Measurements from ENCODE around the gene WDR91.

The WDR91 gene

GRCh38 chr7:135200821-135201331 lies 10.4 kb downstream of the WDR91 start:
- no peak for TF ChIP-seq EGR1 (IDR thresholded peaks at IDR 0.05)
- no peak for TF ChIP-seq CEBPB (IDR thresholded peaks at IDR 0.05)
- no peak for TF ChIP-seq EP300 (IDR thresholded peaks at IDR 0.05; ENCODE audit: borderline replicate concordance)
- no peak for TF ChIP-seq FOXM1 (IDR thresholded peaks at IDR 0.05; ENCODE audit: borderline replicate concordance, low read depth)
- TF ChIP-seq, protein P1, sequence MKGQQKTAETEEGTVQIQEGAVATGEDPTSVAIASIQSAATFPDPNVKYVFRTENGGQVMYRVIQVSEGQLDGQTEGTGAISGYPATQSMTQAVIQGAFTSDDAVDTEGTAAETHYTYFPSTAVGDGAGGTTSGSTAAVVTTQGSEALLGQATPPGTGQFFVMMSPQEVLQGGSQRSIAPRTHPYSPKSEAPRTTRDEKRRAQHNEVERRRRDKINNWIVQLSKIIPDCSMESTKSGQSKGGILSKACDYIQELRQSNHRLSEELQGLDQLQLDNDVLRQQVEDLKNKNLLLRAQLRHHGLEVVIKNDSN (IDR thresholded peaks at IDR 0.05): no peak
- TF ChIP-seq TCF12 (IDR thresholded peaks at IDR 0.05; ENCODE audit: low read depth): no peak
- TF ChIP-seq NFIC (IDR thresholded peaks at IDR 0.05): no peak
- TF ChIP-seq CREB1 (IDR thresholded peaks at IDR 0.05; ENCODE audit: low read depth): no peak

DNA sequence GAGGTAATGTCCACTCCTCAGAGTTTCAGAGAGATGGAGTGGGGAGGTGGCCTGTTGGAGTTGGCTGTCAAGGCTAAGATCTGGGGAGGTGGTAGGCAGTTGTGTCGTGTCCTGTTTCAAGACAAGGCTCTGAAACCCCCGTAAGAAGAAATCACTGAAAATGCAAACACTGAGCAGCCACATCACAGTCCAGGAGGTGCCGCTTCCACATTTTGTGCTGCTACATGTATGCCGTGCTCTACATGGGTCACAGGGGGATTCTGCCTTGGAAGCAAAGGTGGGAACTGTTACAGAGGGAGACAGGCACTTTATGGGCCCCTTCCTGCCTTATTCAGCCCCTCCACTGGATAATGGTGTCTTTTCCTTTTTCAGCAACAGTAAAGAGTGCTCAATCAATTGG lies 11.9 kb downstream of the WDR91 start:
- no peak for TF ChIP-seq TAF1 (IDR thresholded peaks at IDR 0.05; ENCODE audit: low read depth)
- no peak for TF ChIP-seq RAD21 (IDR thresholded peaks at IDR 0.05; ENCODE audit: low read depth)
- TF ChIP-seq TCF12 (IDR thresholded peaks at IDR 0.05; ENCODE audit: low read depth): no peak
- no peak for TF ChIP-seq EGR1 (IDR thresholded peaks at IDR 0.05)
- no peak for TF ChIP-seq REST (IDR thresholded peaks at IDR 0.05; ENCODE audit: low read depth)
- TF ChIP-seq, protein P2, sequence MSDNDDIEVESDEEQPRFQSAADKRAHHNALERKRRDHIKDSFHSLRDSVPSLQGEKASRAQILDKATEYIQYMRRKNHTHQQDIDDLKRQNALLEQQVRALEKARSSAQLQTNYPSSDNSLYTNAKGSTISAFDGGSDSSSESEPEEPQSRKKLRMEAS (IDR thresholded peaks at IDR 0.05): no peak
- no peak for TF ChIP-seq EP300 (IDR thresholded peaks at IDR 0.05; ENCODE audit: borderline replicate concordance)
- no peak for TF ChIP-seq CEBPB (IDR thresholded peaks at IDR 0.05)
- no peak for TF ChIP-seq ZBTB7A (IDR thresholded peaks at IDR 0.05; ENCODE audit: low read depth)

DNA sequence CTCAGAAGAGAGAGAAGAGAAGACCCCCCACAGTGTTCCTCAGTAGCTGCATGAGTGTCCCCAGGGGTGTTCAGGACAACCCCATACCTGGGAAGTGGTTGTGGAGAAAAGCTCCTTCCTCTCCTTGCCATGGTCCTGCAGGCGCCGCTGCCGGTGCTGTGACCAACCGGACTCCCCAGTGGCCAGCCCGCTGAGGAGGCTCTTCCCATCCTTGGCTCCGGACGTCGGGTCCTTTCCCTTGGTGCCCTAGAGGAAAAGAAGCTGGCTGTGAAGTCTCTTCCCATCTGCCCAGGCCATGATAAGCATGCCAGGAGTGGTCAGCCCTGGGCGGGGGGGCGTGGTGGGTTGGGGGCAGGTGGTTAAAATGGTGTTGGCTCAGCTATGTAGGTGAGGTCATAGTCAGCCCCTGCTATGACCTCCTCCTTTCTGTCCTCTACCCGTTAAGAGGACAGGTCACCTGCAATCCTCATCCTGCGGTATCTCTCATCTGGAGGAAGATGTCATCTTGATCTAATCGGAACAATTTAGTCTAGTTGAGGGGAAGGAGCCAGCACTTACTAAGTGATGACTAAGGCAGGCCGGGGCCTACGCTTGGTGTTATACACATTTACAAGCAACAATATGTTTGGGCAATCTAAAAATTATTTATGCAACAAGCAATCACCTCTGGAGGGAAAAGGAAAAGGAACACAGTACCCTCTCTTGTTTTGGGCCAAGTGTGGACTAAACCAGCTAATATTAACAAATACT lies 13.2 kb downstream of the WDR91 start:
- TF ChIP-seq NFIC (IDR thresholded peaks at IDR 0.05) (no peak), REST (IDR thresholded peaks at IDR 0.05; ENCODE audit: low read depth) (no peak), TEAD4 (IDR thresholded peaks at IDR 0.05) (no peak), TCF12 (IDR thresholded peaks at IDR 0.05; ENCODE audit: low read depth) (no peak), FOXM1 (IDR thresholded peaks at IDR 0.05; ENCODE audit: borderline replicate concordance, low read depth) (no peak), CEBPB (IDR thresholded peaks at IDR 0.05) (no peak), TAF1 (IDR thresholded peaks at IDR 0.05; ENCODE audit: low read depth) (no peak), ZBTB7A (IDR thresholded peaks at IDR 0.05; ENCODE audit: low read depth) (no peak), RAD21 (IDR thresholded peaks at IDR 0.05; ENCODE audit: low read depth) (no peak), YY1 (IDR thresholded peaks at IDR 0.05; ENCODE audit: low read depth) (no peak), CREB1 (IDR thresholded peaks at IDR 0.05; ENCODE audit: low read depth) (no peak), EP300 (IDR thresholded peaks at IDR 0.05; ENCODE audit: borderline replicate concordance) (no peak), EGR1 (IDR thresholded peaks at IDR 0.05) (no peak)
- TF ChIP-seq, protein P2 (IDR thresholded peaks at IDR 0.05): no peak
- TF ChIP-seq, protein P1 (IDR thresholded peaks at IDR 0.05): no peak

DNA sequence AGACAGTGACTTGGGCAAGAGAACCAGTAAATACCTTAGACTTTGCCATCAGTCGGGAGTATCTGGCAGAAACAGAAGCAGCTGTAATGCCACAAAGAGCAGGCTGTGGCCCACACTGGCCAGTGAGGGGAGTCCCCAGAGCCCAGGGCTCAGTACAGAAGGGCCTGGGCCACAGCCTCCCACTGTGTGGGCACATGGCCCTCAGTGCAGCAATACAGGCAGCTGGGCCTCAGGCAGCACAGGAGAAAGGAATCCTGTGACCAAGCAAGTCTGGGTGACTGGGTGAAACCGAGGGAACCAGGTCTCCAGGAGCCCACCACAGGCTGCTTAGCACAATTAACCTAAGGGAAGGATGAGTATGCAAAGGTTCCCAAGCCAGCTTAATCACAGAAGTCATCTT lies 14.0 kb downstream of the WDR91 start:
- TF ChIP-seq TCF12 (IDR thresholded peaks at IDR 0.05; ENCODE audit: low read depth) (no peak), TAF1 (IDR thresholded peaks at IDR 0.05; ENCODE audit: low read depth) (no peak), CREB1 (IDR thresholded peaks at IDR 0.05; ENCODE audit: low read depth) (no peak), TEAD4 (IDR thresholded peaks at IDR 0.05) (no peak), EGR1 (IDR thresholded peaks at IDR 0.05) (no peak), YY1 (IDR thresholded peaks at IDR 0.05; ENCODE audit: low read depth) (no peak), FOXM1 (IDR thresholded peaks at IDR 0.05; ENCODE audit: borderline replicate concordance, low read depth) (no peak), ZBTB7A (IDR thresholded peaks at IDR 0.05; ENCODE audit: low read depth) (no peak), REST (IDR thresholded peaks at IDR 0.05; ENCODE audit: low read depth) (no peak), CEBPB (IDR thresholded peaks at IDR 0.05) (no peak), NFIC (IDR thresholded peaks at IDR 0.05) (no peak), EP300 (IDR thresholded peaks at IDR 0.05; ENCODE audit: borderline replicate concordance) (no peak), RAD21 (IDR thresholded peaks at IDR 0.05; ENCODE audit: low read depth) (no peak)
- TF ChIP-seq, protein P1 (IDR thresholded peaks at IDR 0.05): no peak
- TF ChIP-seq, protein P2 (IDR thresholded peaks at IDR 0.05): no peak
